GM20431 (cell line): ENCODE measurements around the gene ARPP21.

Experiments used
- in situ Hi-C: fragments of 300-500 bp; cut with MseI, MboI; formaldehyde crosslinking; loops from one replicate; pipeline ENCODE4 v1.15.0; 2020; ENCODE audit warnings: low sequenced_read_pairs; ENCODE audit not compliant: unreplicated experiment

Gene ARPP21

GRCh38 chr3:35641331-35641730 is 2.0 kb downstream of the ARPP21 start:
- in situ Hi-C loops, result no loop called here

GRCh38 chr3:35641920-35642527 is 2.7 kb downstream of the ARPP21 start:
- in situ Hi-C loops, result no loop called here

- in situ Hi-C loops, result no loop called here
Observed at GRCh38 chr3:35643495-35643894, 4.2 kb downstream of the ARPP21 start.

GRCh38 chr3:35644451-35644850 is 5.1 kb downstream of the ARPP21 start:
- in situ Hi-C loops, result no loop called here

GRCh38 chr3:35645189-35645588 is 5.9 kb downstream of the ARPP21 start:
- in situ Hi-C loops, result no loop called here

- in situ Hi-C loops, result no loop called here
Observed at GRCh38 chr3:35646081-35646480, 6.8 kb downstream of the ARPP21 start.

- in situ Hi-C loops, result no loop called here
Observed at GRCh38 chr3:35647461-35647860, 8.1 kb downstream of the ARPP21 start.

- in situ Hi-C loops, result no loop called here
Observed at GRCh38 chr3:35648347-35648746, 9.0 kb downstream of the ARPP21 start.

GRCh38 chr3:35649405-35649804 is 10.1 kb downstream of the ARPP21 start:
- in situ Hi-C loops, result no loop called here

- in situ Hi-C loops, result no loop called here
Observed at GRCh38 chr3:35651426-35651825, 12.1 kb downstream of the ARPP21 start.

GRCh38 chr3:35651851-35652250 is 12.5 kb downstream of the ARPP21 start:
- in situ Hi-C loops, result no loop called here

- in situ Hi-C loops, result no loop called here
Observed at GRCh38 chr3:35653347-35653746, 14.0 kb downstream of the ARPP21 start.

- in situ Hi-C loops, result no loop called here
Observed at GRCh38 chr3:35654476-35654875, 15.2 kb downstream of the ARPP21 start.

- in situ Hi-C loops, result no loop called here
Observed at GRCh38 chr3:35658686-35659085, 19.4 kb downstream of the ARPP21 start.

- in situ Hi-C loops, result no loop called here
Observed at GRCh38 chr3:35659768-35660167, 20.4 kb downstream of the ARPP21 start.

- in situ Hi-C loops, result no loop called here
Observed at GRCh38 chr3:35663471-35663870, 24.1 kb downstream of the ARPP21 start.

GRCh38 chr3:35664460-35664919 is 25.2 kb downstream of the ARPP21 start:
- in situ Hi-C loops, result no loop called here

GRCh38 chr3:35665390-35666055 is 26.2 kb downstream of the ARPP21 start:
- in situ Hi-C loops, result no loop called here

GRCh38 chr3:35666888-35667287 is 27.6 kb downstream of the ARPP21 start:
- in situ Hi-C loops, result no loop called here

- in situ Hi-C loops, result no loop called here
Observed at GRCh38 chr3:35670408-35670965, 31.2 kb downstream of the ARPP21 start.

GRCh38 chr3:35671483-35671882 is 32.2 kb downstream of the ARPP21 start:
- in situ Hi-C loops, result no loop called here

GRCh38 chr3:35673017-35673416 is 33.7 kb downstream of the ARPP21 start:
- in situ Hi-C loops, result no loop called here
